Activated CD8-positive, alpha-beta memory T cell treated with anti-CD3 and anti-CD28 coated beads, Interleukin-2, amount 50 U/mL, for 24 hours (primary cell): ENCODE results near the gene HCK.
"Not testable (repeated sequence)": the region's sequence is repeated elsewhere in the genome, so short reads cannot be mapped to it uniquely, and the experiment has no call there.

Experiments used
- DNase-seq: peaks from one replicate; pipeline ENCODE4 v3.0.0-alpha.2; 2020; ENCODE audit errors: extremely low read depth

HCK gene

GRCh38 chr20:32029561-32029960, 22.5 kb upstream of the HCK start:
- no peak for DNase-seq

GRCh38 chr20:32031007-32031958, 20.8 kb upstream of the HCK start:
- peak; percentile 12 for DNase-seq

- DNase-seq: no peak
Measured at GRCh38 chr20:32033316-32033715, 18.7 kb upstream of the HCK start.

GRCh38 chr20:32033721-32034120, 18.3 kb upstream of the HCK start:
- not testable (repeated sequence) for DNase-seq

GRCh38 chr20:32034581-32035425, 17.2 kb upstream of the HCK start:
- DNase-seq: no peak

GRCh38 chr20:32035426-32035779, 16.6 kb upstream of the HCK start:
- no peak for DNase-seq

- no peak for DNase-seq
Measured at GRCh38 chr20:32036252-32036651, 15.8 kb upstream of the HCK start.

GRCh38 chr20:32036716-32037485, 15.1 kb upstream of the HCK start:
- no peak for DNase-seq

- DNase-seq: no peak
Measured at GRCh38 chr20:32037929-32038328, 14.1 kb upstream of the HCK start.

GRCh38 chr20:32040142-32040953, 11.7 kb upstream of the HCK start:
- no peak for DNase-seq

- DNase-seq: no peak
Measured at GRCh38 chr20:32045999-32046398, 6.0 kb upstream of the HCK start.

GRCh38 chr20:32050324-32050841, 1.7 kb upstream of the HCK start:
- no peak for DNase-seq

- no peak for DNase-seq
Measured at GRCh38 chr20:32050851-32051556, 1.0 kb upstream of the HCK start.

GRCh38 chr20:32051720-32052089, 337 bp upstream of the HCK start:
- DNase-seq: no peak

GRCh38 chr20:32052778-32053362, 828 bp downstream of the HCK start:
- no peak for DNase-seq

GRCh38 chr20:32053648-32054047, 1.6 kb downstream of the HCK start:
- DNase-seq: no peak

GRCh38 chr20:32056708-32057483, 4.9 kb downstream of the HCK start:
- no peak for DNase-seq

- no peak for DNase-seq
Measured at GRCh38 chr20:32057656-32058184, 5.7 kb downstream of the HCK start.

- DNase-seq: no peak
Measured at GRCh38 chr20:32059189-32059588, 7.1 kb downstream of the HCK start.
